GM12878 (cell line): ENCODE data around the gene HMG20B. TPM values are rescaled to one million over a fixed set of nuclear protein-coding genes. Genes with fewer than 3 reads are reported as not detected.
A peak's percentile ranks its signal among the peaks of the same experiment; 100 is the strongest.

ENCODE experiments used
- ATAC-seq: fragments of 200-7000 bp; cut with Tn5 transposase; 3 replicates; pipeline ENCODE4 v1.9.1; 2020; ENCODE audit warnings: mild to moderate bottlenecking, moderate library complexity
- BruUV-seq: library from RNA; stranded (reverse); fragments of 400-500 nt; replicated peaks from 2 replicates; lab custom pipeline; 2021; lab: Mats Ljungman, UMichigan
- CTCF ChIA-PET: fragments of 300-600 bp; sonication (Branson Sonifier 250); formaldehyde crosslinking; extraction: SDS; loops from one replicate; lab custom pipeline; 2021; ENCODE audit warnings: inconsistent platforms; lab: Yijun Ruan, JAX
- POLR2A ChIA-PET: fragments of 350-600 bp; formaldehyde crosslinking; extraction: SDS; loops from one replicate; lab custom pipeline; 2021; ENCODE audit warnings: inconsistent platforms; lab: Charles Lee
- RAD21 ChIA-PET: fragments of 300-600 bp; sonication (Branson Sonifier 250); formaldehyde crosslinking; loops from one replicate; lab custom pipeline; 2023; ENCODE audit warnings: antibody characterized with exemption; ENCODE audit not compliant: unreplicated experiment; lab: Charles Lee
- SMC1A ChIA-PET: fragments of 300-600 bp; sonication (Branson Sonifier 250); formaldehyde crosslinking; loops from one replicate; lab custom pipeline; 2023; ENCODE audit not compliant: unreplicated experiment, uncharacterized antibody; lab: Charles Lee
- DNase-seq: peaks from one replicate; pipeline ENCODE4 v3.0.0-alpha.2; 2011; ENCODE audit warnings: low read depth, low spot score
- FAIRE-seq: peaks from 3 replicates; lab custom pipeline; 2011; peaks lifted over from hg19 to GRCh38; lab: Jason Lieb, UNC
- H2AFZ ChIP-seq: 2 replicates; pipeline ENCODE4 v1.6.0; 2011; ENCODE audit warnings: low read depth, low read length, control low read depth; ENCODE audit not compliant: control insufficient read depth
- H3K27ac ChIP-seq: 2 replicates; pipeline ENCODE4 v1.5.1; 2011; ENCODE audit warnings: control low read depth; ENCODE audit not compliant: control insufficient read depth, insufficient read depth
- H3K27me3 ChIP-seq, 2 experiments: replicated peaks in 1 of 2; 2 replicates each; pipeline versions ENCODE4 v1.6.0 to v1.6.1; 2011; ENCODE audit warnings: low read length in 1 of 2; ENCODE audit not compliant: control insufficient read depth in 2 of 2, insufficient read depth in 2 of 2
- H3K36me3 ChIP-seq, 2 experiments: 2 replicates each; pipeline ENCODE4 v1.5.1; 2011; ENCODE audit warnings: low read length in 1 of 2; ENCODE audit not compliant: control insufficient read depth in 2 of 2, insufficient read depth in 2 of 2
- H3K4me1 ChIP-seq: 2 replicates; pipeline ENCODE4 v1.6.1; 2011; ENCODE audit warnings: mild to moderate bottlenecking, low read length, moderate library complexity, mixed read lengths; ENCODE audit not compliant: control insufficient read depth, insufficient read depth
- H3K4me2 ChIP-seq: 2 replicates; pipeline ENCODE4 v1.6.0; 2011; ENCODE audit warnings: control low read depth; ENCODE audit not compliant: control insufficient read depth, insufficient read depth
- H3K4me3 ChIP-seq: fragments of 200-600 bp; sonication (generic); 2 replicates; pipeline ENCODE4 v1.5.1; 2016
- H3K79me2 ChIP-seq: 2 replicates; pipeline ENCODE4 v1.6.0; 2011; ENCODE audit warnings: low read length; ENCODE audit not compliant: control insufficient read depth, insufficient read depth
- H3K9ac ChIP-seq: 2 replicates; pipeline ENCODE4 v1.8.0; 2011; ENCODE audit warnings: low read length, control low read depth, mixed read lengths; ENCODE audit not compliant: control insufficient read depth, insufficient read depth
- H3K9me3 ChIP-seq: replicated peaks from 3 replicates; pipeline ENCODE4 v1.5.1; 2011; ENCODE audit warnings: mild to moderate bottlenecking, low read length; ENCODE audit not compliant: control insufficient read depth, insufficient read depth
- H4K20me1 ChIP-seq: 2 replicates; pipeline ENCODE4 v1.6.0; 2011; ENCODE audit not compliant: control insufficient read depth, insufficient read depth
- BACH1 ChIP-seq: fragments of 450-650 bp; IDR thresholded peaks from 2 replicates; pipeline ENCODE4 v1.6.1; 2017; ENCODE audit warnings: mild to moderate bottlenecking, borderline replicate concordance
- CHD1 ChIP-seq: IDR thresholded peaks from 2 replicates; pipeline ENCODE4 v1.6.1; 2012; ENCODE audit warnings: low read depth, low read length, improper control_type of control experiment
- CREB1 ChIP-seq: IDR thresholded peaks from 2 replicates; pipeline ENCODE4 v1.6.1; 2012; ENCODE audit warnings: low read depth, mild to moderate bottlenecking, inconsistent platforms
- CTCF ChIP-seq, 3 experiments: IDR thresholded peaks in 2 of 3; conservative IDR thresholded peaks in 1 of 3; 2 replicates each; pipeline ENCODE4 v1.5.1; 2011; ENCODE audit warnings: low read depth in 3 of 3, low read length in 3 of 3, mild to moderate bottlenecking in 3 of 3, control low read depth in 2 of 3, moderate library complexity in 2 of 3, inconsistent platforms in 1 of 3, mixed read lengths in 1 of 3; ENCODE audit not compliant: control insufficient read depth in 2 of 3, insufficient read depth in 1 of 3; ENCODE audit errors: extremely low read depth in 1 of 3
- FOXK2 ChIP-seq: fragments of 450-650 bp; IDR thresholded peaks from 2 replicates; pipeline ENCODE4 v1.6.1; 2017; ENCODE audit warnings: mild to moderate bottlenecking, moderate library complexity
- HDAC2 ChIP-seq: fragments of 200-600 bp; sonication (generic); IDR thresholded peaks from 2 replicates; pipeline ENCODE4 v1.6.1; 2017
- IRF4 ChIP-seq: IDR thresholded peaks from 2 replicates; pipeline ENCODE4 v1.6.1; 2011; ENCODE audit warnings: low read depth, low read length
- RAD21 ChIP-seq: IDR thresholded peaks from 2 replicates; pipeline ENCODE4 v1.6.1; 2011; ENCODE audit warnings: mild to moderate bottlenecking, low read depth, low read length, moderate library complexity; ENCODE audit not compliant: insufficient read depth
- SMC3 ChIP-seq: IDR thresholded peaks from 2 replicates; pipeline ENCODE4 v1.6.1; 2011; ENCODE audit warnings: low read length, improper control_type of control experiment, borderline replicate concordance
- ZNF207 ChIP-seq: fragments of 450-650 bp; IDR thresholded peaks from 2 replicates; pipeline ENCODE4 v1.6.1; 2014; ENCODE audit warnings: antibody characterized with exemption, mild to moderate bottlenecking, borderline replicate concordance
- ZNF384 ChIP-seq: IDR thresholded peaks from 2 replicates; pipeline ENCODE4 v1.6.1; 2012; ENCODE audit warnings: low read depth, mild to moderate bottlenecking, low read length, improper control_type of control experiment, borderline replicate concordance
- WGBS: methylation state at CpG from one replicate; pipeline ENCODE4 v1.1.6; 2016; ENCODE audit warnings: low lambda C conversion rate; ENCODE audit not compliant: insufficient replicate concordance, insufficient coverage; ENCODE audit errors: missing lambda C conversion rate; 5-methylcytosine and 5-hydroxymethylcytosine counted together
- in situ Hi-C: fragments of 300-500 bp; cut with MboI; formaldehyde crosslinking; loops from 9 replicates; pipeline ENCODE4 v1.14.3; 2018; ENCODE audit warnings: mixed read lengths
- intact Hi-C: fragments of 100-400 bp; cut with micrococcal nuclease; formaldehyde crosslinking; loops from one replicate; pipeline ENCODE4 v1.14.2; 2022; ENCODE audit not compliant: unreplicated experiment
- polyA plus RNA-seq, 11 experiments: library from polyadenylated mRNA; depleted of rRNA in 4 of 11; unstranded in 6 of 11; stranded (reverse) in 5 of 11; fragments of >200 nt; fragmentation: Nextera tagmentation in 4 of 11; fragmentation: Illumina TruSeq in 1 of 11; extraction: Ambion mirVana in 4 of 11; extraction: Trizol in 1 of 11; gene quantifications; 1 replicate in 1 of 11; 2 replicates in 10 of 11; pipeline versions ENCODE4 v1.2.1 to v1.2.3, GENCODE V29; 2011 to 2016; ENCODE audit warnings: inconsistent platforms in 2 of 11, missing spikeins in 2 of 11, low read depth in 1 of 11
- total RNA-seq, 4 experiments: library from RNA; depleted of rRNA in 3 of 4; stranded (reverse); fragments of >200 nt in 3 of 4; fragmentation: Illumina TruSeq in 1 of 4; extraction: Trizol in 1 of 4; gene quantifications; 2 replicates each; pipeline versions ENCODE4 v1.2.1 to v1.2.3, GENCODE V29; 2013 to 2021

The HMG20B gene
- total and polyA plus RNA-seq, 10 of the 15 experiments (the other 5 are each of a cell fraction or from before 2014, with no cell fraction given), result 0.37 to 92.7 (median 47.0) TPM

GRCh38 chr19:3586127-3586626 is 13.4 kb downstream of the HMG20B start:
- SMC1A ChIA-PET, result no interaction called here
- H3K4me1 ChIP-seq, result no peaks in the 10 kb centered on the region
- no TSS peak for BruUV-seq
- H3K27ac ChIP-seq, result no peak overlapping the region
- H3K9ac ChIP-seq, result no peak overlapping the region
- CTCF ChIA-PET, result interaction anchor here (0.6 to 1.9 kb wide), 3 partner anchors 19 to 35 kb away, joined by 3 to 4 read pairs (median 4); no protein-coding TSS in a partner anchor
- DNase-seq (no peak), FAIRE-seq (no peak), ATAC-seq (no peak)
- H2AFZ ChIP-seq, result no peak overlapping the region
- RAD21 ChIA-PET, result no interaction called here
- in situ Hi-C loops, result no loop called here
- H3K79me2 ChIP-seq, result no peaks in the 10 kb centered on the region
- peaks cover 0 to 2% of the 10 kb centered on the region in 2 experiments; a peak in 1 of 4 replicates for H3K27me3 ChIP-seq
- H3K4me3 ChIP-seq, result no peak overlapping the region
- no peaks in the 10 kb centered on the region for H4K20me1 ChIP-seq
- WGBS, result 26% methylated on average over 16 of the region's 16 CpGs
- intact Hi-C loops, result no loop called here
- POLR2A ChIA-PET, result no interaction called here
- H3K4me2 ChIP-seq, result no peak overlapping the region
- no peaks in the 10 kb centered on the region for H3K36me3 ChIP-seq
- TF ChIP-seq CREB1 (no peak), IRF4 (no peak), CHD1 (no peak), ZNF207 (no peak), SMC3 (peak; percentile 35; the same call in 1 of the 2 replicates), CTCF (IDR thresholded peaks at IDR 0.05 in 2 of 3, conservative IDR thresholded peaks at IDR 0.05 in 1 of 3; ENCODE audit: control insufficient read depth in 2 of 3, extremely low read depth in 1 of 3, insufficient read depth in 1 of 3, low read depth in 3 of 3, low read length in 3 of 3) (peak; percentile 40 to 52 (median 47)), BACH1 (no peak), HDAC2 (no peak), FOXK2 (no peak), ZNF384 (no peak), RAD21 (peak; percentile 60)
- peaks cover under 1% of the 10 kb centered on the region; the same call in 1 of the 3 replicates for H3K9me3 ChIP-seq
